Loucy (cell line): Measurements from ENCODE around the gene ARHGAP26.

Experiments
- CTCF ChIP-seq: fragments of 200-600 bp; sonication (generic); conservative IDR thresholded peaks from 2 replicates; pipeline ENCODE4 v1.5.1; 2014; ENCODE audit warnings: mild to moderate bottlenecking, antibody characterized with exemption, low read length
- EZH2phosphoT487 ChIP-seq: fragments of 200-600 bp; IDR thresholded peaks from 2 replicates; pipeline ENCODE4 v1.6.1; 2018; ENCODE audit warnings: antibody characterized with exemption, mild to moderate bottlenecking, moderate library complexity, borderline replicate concordance

- TF ChIP-seq CTCF (no peak), EZH2phosphoT487 (no peak)
These were observed 164.8 kb downstream of the ARHGAP26 start for GRCh38 chr5:142935014-142935413.
